WTC11 (cell line): ENCODE measurements around the gene INPP4A. TPM values are rescaled to one million over a fixed set of nuclear protein-coding genes. Genes with fewer than 3 reads are reported as not detected.

Experiments
- ATAC-seq: fragments of 200-7000 bp; cut with Tn5 transposase; 2 replicates; pipeline ENCODE4 v1.10.0; 2021; ENCODE audit warnings: mild to moderate bottlenecking, moderate library complexity
- CTCF ChIA-PET: fragments of 300-600 bp; sonication (Branson Sonifier 250); formaldehyde crosslinking; loops from one replicate; lab custom pipeline; 2021; ENCODE audit warnings: antibody characterized with exemption; lab: Charles Lee
- POLR2A ChIA-PET: fragments of 350-600 bp; sonication (Branson Sonifier 250); formaldehyde crosslinking; loops from one replicate; lab custom pipeline; 2021; ENCODE audit warnings: antibody characterized with exemption; lab: Charles Lee
- DNase-seq: peaks from one replicate; pipeline ENCODE4 v3.0.0; 2021; ENCODE audit warnings: low spot score
- H3K27ac Mint-ChIP-seq: 2 replicates; pipeline ENCODE4 v1.8.0; 2021; ENCODE audit warnings: mixed read lengths
- H3K27me3 Mint-ChIP-seq: 2 replicates; pipeline ENCODE4 v1.8.0; 2021; ENCODE audit warnings: low read depth, mild to moderate bottlenecking, moderate library complexity, mixed read lengths
- H3K36me3 Mint-ChIP-seq: 2 replicates; pipeline ENCODE4 v1.8.0; 2021; ENCODE audit warnings: mixed read lengths
- H3K4me1 Mint-ChIP-seq: 2 replicates; pipeline ENCODE4 v1.8.0; 2022; ENCODE audit warnings: mixed read lengths
- H3K4me3 Mint-ChIP-seq: 2 replicates; pipeline ENCODE4 v1.8.0; 2021; ENCODE audit warnings: mild to moderate bottlenecking, moderate library complexity, mixed read lengths
- H3K9me3 Mint-ChIP-seq: 2 replicates; pipeline ENCODE4 v1.8.0; 2021; ENCODE audit warnings: mixed read lengths
- ARID4B ChIP-seq: sonication (generic); formaldehyde crosslinking; IDR thresholded peaks from 2 replicates; pipeline ENCODE4 v1.8.0; 2023; ENCODE audit warnings: missing genetic modification reagents, mild to moderate bottlenecking, borderline replicate concordance
- E2F1 ChIP-seq: sonication (generic); formaldehyde crosslinking; IDR thresholded peaks from 2 replicates; pipeline ENCODE4 v1.8.0; 2022; ENCODE audit warnings: mild to moderate bottlenecking, missing genetic modification reagents
- FOXK1 ChIP-seq: sonication (generic); formaldehyde crosslinking; IDR thresholded peaks from 2 replicates; pipeline ENCODE4 v1.8.0; 2022; ENCODE audit warnings: mild to moderate bottlenecking, moderate library complexity, missing genetic modification reagents
- FOXP4 ChIP-seq: sonication (generic); formaldehyde crosslinking; IDR thresholded peaks from 2 replicates; pipeline ENCODE4 v1.8.0; 2022; ENCODE audit warnings: mild to moderate bottlenecking, missing genetic modification reagents
- HMGXB4 ChIP-seq: sonication (generic); formaldehyde crosslinking; IDR thresholded peaks from 2 replicates; pipeline ENCODE4 v1.8.1; 2023; ENCODE audit warnings: mild to moderate bottlenecking, moderate library complexity, missing genetic modification reagents
- MLX ChIP-seq: sonication (generic); formaldehyde crosslinking; IDR thresholded peaks from 2 replicates; pipeline ENCODE4 v1.8.1; 2023; ENCODE audit warnings: mild to moderate bottlenecking, missing genetic modification reagents, moderate library complexity
- MYBL2 ChIP-seq: sonication (generic); formaldehyde crosslinking; IDR thresholded peaks from 2 replicates; pipeline ENCODE4 v1.8.1; 2023; ENCODE audit warnings: mild to moderate bottlenecking, moderate library complexity, missing genetic modification reagents
- NR2C2 ChIP-seq: sonication (generic); formaldehyde crosslinking; IDR thresholded peaks from 2 replicates; pipeline ENCODE4 v1.8.0; 2022; ENCODE audit warnings: mild to moderate bottlenecking, missing genetic modification reagents
- PRDM15 ChIP-seq: sonication (generic); formaldehyde crosslinking; IDR thresholded peaks from 2 replicates; pipeline ENCODE4 v1.8.0; 2022; ENCODE audit warnings: missing genetic modification reagents
- SMAD3 ChIP-seq: sonication (generic); formaldehyde crosslinking; IDR thresholded peaks from 2 replicates; pipeline ENCODE4 v1.8.0; 2022; ENCODE audit warnings: missing genetic modification reagents, mild to moderate bottlenecking, borderline replicate concordance
- USF1 ChIP-seq: sonication (generic); formaldehyde crosslinking; IDR thresholded peaks from 2 replicates; pipeline ENCODE4 v1.8.0; 2022; ENCODE audit warnings: mild to moderate bottlenecking, missing genetic modification reagents
- ZBTB21 ChIP-seq: sonication (generic); formaldehyde crosslinking; IDR thresholded peaks from 2 replicates; pipeline ENCODE4 v1.8.1; 2023; ENCODE audit warnings: mild to moderate bottlenecking, missing genetic modification reagents, borderline replicate concordance
- ZMAT4 ChIP-seq: fragments of 250-450 bp; sonication (Bioruptor Pico); IDR thresholded peaks from 2 replicates; pipeline ENCODE4 v1.9.0; 2021; ENCODE audit warnings: mild to moderate bottlenecking
- ZNF121 ChIP-seq: sonication (generic); formaldehyde crosslinking; IDR thresholded peaks from 2 replicates; pipeline ENCODE4 v1.8.0; 2023; ENCODE audit warnings: missing genetic modification reagents
- ZNF317 ChIP-seq: sonication (generic); formaldehyde crosslinking; IDR thresholded peaks from 2 replicates; pipeline ENCODE4 v1.8.1; 2023; ENCODE audit warnings: low read depth, mild to moderate bottlenecking, moderate library complexity, missing genetic modification reagents, borderline replicate concordance
- ZSCAN18 ChIP-seq: fragments of 250-450 bp; sonication (Bioruptor Pico); IDR thresholded peaks from 2 replicates; pipeline ENCODE4 v2.1.2; 2022; ENCODE audit warnings: mild to moderate bottlenecking, moderate library complexity
- total RNA-seq: library from RNA; stranded (reverse); gene quantifications from 3 replicates; pipeline ENCODE4 v1.2.3, GENCODE V29; 2021

The INPP4A gene
- total RNA-seq, 1 experiment from 2014 or later, result 38.3 TPM

- TF ChIP-seq E2F1 (CRISPR knock-in tag) (no peak), ZMAT4 (CRISPR knock-in tag) (no peak), ZNF317 (no peak), USF1 (CRISPR knock-in tag) (no peak), ZNF121 (CRISPR knock-in tag) (no peak)
Observed at GRCh38 chr2:98545591-98545990, 100.9 kb downstream of the INPP4A start (continued).

- ChIA-PET CTCF (no interaction called here), POLR2A (no interaction called here)
- no peaks in the 10 kb centered on the region for H3K4me1 Mint-ChIP-seq
- no peaks in the 10 kb centered on the region for H3K9me3 Mint-ChIP-seq
- DNase-seq (no peak), ATAC-seq (no peak)
- H3K27ac Mint-ChIP-seq, result no peak overlapping the region
- H3K27me3 Mint-ChIP-seq, result no peaks in the 10 kb centered on the region
- peaks cover 34% of the 10 kb centered on the region for H3K36me3 Mint-ChIP-seq
- H3K4me3 Mint-ChIP-seq, result no peak overlapping the region
- TF ChIP-seq FOXK1 (CRISPR knock-in tag), result no peak
- TF ChIP-seq MLX (CRISPR knock-in tag), result no peak
- no peak for TF ChIP-seq SMAD3 (CRISPR knock-in tag)
- TF ChIP-seq HMGXB4 (CRISPR knock-in tag), result no peak
- TF ChIP-seq ARID4B, result no peak
- no peak for TF ChIP-seq FOXP4 (CRISPR knock-in tag)
- TF ChIP-seq ZSCAN18 (CRISPR knock-in tag), result no peak
- TF ChIP-seq NR2C2 (CRISPR knock-in tag), result no peak
- TF ChIP-seq USF1 (CRISPR knock-in tag), result no peak
- no peak for TF ChIP-seq PRDM15 (CRISPR knock-in tag)
- TF ChIP-seq ZBTB21 (CRISPR knock-in tag), result no peak
- no peak for TF ChIP-seq MYBL2 (CRISPR knock-in tag)
Observed at GRCh38 chr2:98546186-98546585, 101.5 kb downstream of the INPP4A start.
